Muscle layer of duodenum (tissue), 2 donors: ENCODE measurements around the gene CDC42EP4.

Experiments
- H3K27ac ChIP-seq: one replicate; pipeline ENCODE4 v1.7.0; 2013; ENCODE audit warnings: mild to moderate bottlenecking, low read length
- H3K27me3 ChIP-seq: one replicate; pipeline ENCODE4 v1.7.0; 2013; ENCODE audit warnings: low read depth, mild to moderate bottlenecking, control low read depth, low read length
- H3K36me3 ChIP-seq, 2 donors: one replicate each; pipeline ENCODE4 v1.7.0; 2013; ENCODE audit warnings: low read length in 2 of 2, control low read depth in 1 of 2, mild to moderate bottlenecking in 1 of 2; ENCODE audit not compliant: insufficient read depth in 2 of 2, control insufficient read depth in 1 of 2
- H3K4me1 ChIP-seq, 2 donors: one replicate each; pipeline ENCODE4 v1.7.0; 2013; ENCODE audit warnings: low read length in 2 of 2, mild to moderate bottlenecking in 2 of 2, control low read depth in 1 of 2, moderate library complexity in 1 of 2; ENCODE audit not compliant: insufficient read depth in 2 of 2, control insufficient read depth in 1 of 2
- H3K4me3 ChIP-seq, 2 donors: one replicate each; pipeline ENCODE4 v1.7.0; 2013; ENCODE audit warnings: low read length in 2 of 2, low read depth in 1 of 2, mild to moderate bottlenecking in 1 of 2
- H3K9me3 ChIP-seq, 2 donors: one replicate each; pipeline ENCODE4 v1.7.0; 2013; ENCODE audit warnings: low read length in 2 of 2, control low read depth in 1 of 2, mild to moderate bottlenecking in 1 of 2; ENCODE audit not compliant: control insufficient read depth in 1 of 2
- donor health status: healthy.

The CDC42EP4 gene

GRCh38 chr17:73304971-73305812, 6.6 kb downstream of the CDC42EP4 start:
- peaks cover 31 to 65% of the 10 kb centered on the region in 2 donors for H3K4me1 ChIP-seq

GRCh38 chr17:73304438-73304837, 7.4 kb downstream of the CDC42EP4 start:
- H3K27me3 ChIP-seq = no peaks in the 10 kb centered on the region
- peaks cover 38 to 66% of the 10 kb centered on the region in 2 donors for H3K4me1 ChIP-seq
- peak overlapping the region; percentile 99 for H3K27ac ChIP-seq
- no peaks in the 10 kb centered on the region for H3K9me3 ChIP-seq
- no peaks in the 10 kb centered on the region for H3K36me3 ChIP-seq
- peak overlapping the region; percentile 43 for H3K4me3 ChIP-seq

More at GRCh38 chr17:73304971-73305812, 6.6 kb downstream of the CDC42EP4 start:
- Histone ChIP-seq H3K4me3 (peak overlapping the region; percentile 43), H3K27ac (peak overlapping the region; percentile 99), H3K36me3 (no peaks in the 10 kb centered on the region), H3K27me3 (no peaks in the 10 kb centered on the region), H3K9me3 (no peaks in the 10 kb centered on the region)

- H3K9me3 ChIP-seq = no peaks in the 10 kb centered on the region
- H3K27ac ChIP-seq = no peak overlapping the region
- H3K4me3 ChIP-seq = no peak overlapping the region
- H3K36me3 ChIP-seq = no peaks in the 10 kb centered on the region
- peaks cover 44 to 63% of the 10 kb centered on the region in 2 donors for H3K4me1 ChIP-seq
- H3K27me3 ChIP-seq = no peaks in the 10 kb centered on the region
Measured at GRCh38 chr17:73302189-73302588, 9.6 kb downstream of the CDC42EP4 start.

GRCh38 chr17:73301369-73301768, 10.4 kb downstream of the CDC42EP4 start:
- Histone ChIP-seq H3K36me3 (no peaks in the 10 kb centered on the region), H3K4me3 (no peak overlapping the region), H3K27me3 (no peaks in the 10 kb centered on the region), H3K4me1 (peaks cover 36 to 55% of the 10 kb centered on the region in 2 donors), H3K9me3 (no peaks in the 10 kb centered on the region), H3K27ac (no peak overlapping the region)

- no peaks in the 10 kb centered on the region for H3K36me3 ChIP-seq
- H3K27ac ChIP-seq = no peak overlapping the region
- no peaks in the 10 kb centered on the region for H3K9me3 ChIP-seq
- no peak overlapping the region for H3K4me3 ChIP-seq
- peaks cover 28 to 47% of the 10 kb centered on the region in 2 donors for H3K4me1 ChIP-seq
- no peaks in the 10 kb centered on the region for H3K27me3 ChIP-seq
Measured at GRCh38 chr17:73300392-73300791, 11.4 kb downstream of the CDC42EP4 start.

GRCh38 chr17:73297934-73298861, 13.6 kb downstream of the CDC42EP4 start:
- no peaks in the 10 kb centered on the region for H3K9me3 ChIP-seq
- H3K4me3 ChIP-seq = peak overlapping the region; percentile 12 to 27
- H3K27me3 ChIP-seq = no peaks in the 10 kb centered on the region
- peak overlapping the region; percentile 43 for H3K27ac ChIP-seq
- H3K4me1 ChIP-seq = peaks cover 24 to 52% of the 10 kb centered on the region in 2 donors
- no peaks in the 10 kb centered on the region for H3K36me3 ChIP-seq

GRCh38 chr17:73293480-73293911, 18.3 kb downstream of the CDC42EP4 start:
- H3K27me3 ChIP-seq = no peaks in the 10 kb centered on the region
- no peak overlapping the region for H3K4me3 ChIP-seq
- H3K9me3 ChIP-seq = no peaks in the 10 kb centered on the region
- peak overlapping the region; percentile 70 for H3K27ac ChIP-seq
- peaks cover 36 to 73% of the 10 kb centered on the region in 2 donors for H3K4me1 ChIP-seq
- no peaks in the 10 kb centered on the region for H3K36me3 ChIP-seq

- Histone ChIP-seq H3K27ac (peak overlapping the region; percentile 70), H3K27me3 (no peaks in the 10 kb centered on the region), H3K4me1 (peaks cover 32 to 71% of the 10 kb centered on the region in 2 donors), H3K36me3 (no peaks in the 10 kb centered on the region), H3K9me3 (no peaks in the 10 kb centered on the region), H3K4me3 (no peak overlapping the region)
Measured at GRCh38 chr17:73293031-73293430, 18.8 kb downstream of the CDC42EP4 start.

GRCh38 chr17:73292031-73292531, 19.7 kb downstream of the CDC42EP4 start:
- Histone ChIP-seq H3K27me3 (no peaks in the 10 kb centered on the region), H3K27ac (peak overlapping the region; percentile 70), H3K4me3 (peak overlapping the region; percentile 4 to 37), H3K36me3 (no peaks in the 10 kb centered on the region), H3K9me3 (no peaks in the 10 kb centered on the region), H3K4me1 (peaks cover 41 to 78% of the 10 kb centered on the region in 2 donors)

GRCh38 chr17:73291260-73291801, 20.5 kb downstream of the CDC42EP4 start:
- Histone ChIP-seq H3K4me1 (peaks cover 46 to 84% of the 10 kb centered on the region in 2 donors), H3K4me3 (peak overlapping the region; percentile 4 to 37)

More at GRCh38 chr17:73291260-73291801, 20.5 kb downstream of the CDC42EP4 start:
- H3K27ac ChIP-seq = peak overlapping the region; percentile 70
- no peaks in the 10 kb centered on the region for H3K27me3 ChIP-seq
- H3K9me3 ChIP-seq = no peaks in the 10 kb centered on the region
- H3K36me3 ChIP-seq = no peaks in the 10 kb centered on the region
